ENCODE data around the gene DSP. TPM values are rescaled to one million over a fixed set of nuclear protein-coding genes. Genes with fewer than 3 reads are reported as not detected.

Gene DSP
- total RNA-seq, 1 experiment from 2014 or later = 76.1 TPM

- TF ChIP-seq CBFB (CRISPR knock-in tag; IDR thresholded peaks at IDR 0.05; ENCODE audit: low read depth) (no peak), ARID4B (CRISPR knock-in tag; IDR thresholded peaks at IDR 0.05; ENCODE audit: borderline replicate concordance) (no peak), FOXP4 (CRISPR knock-in tag; IDR thresholded peaks at IDR 0.05) (no peak), ZNF416 (CRISPR knock-in tag; IDR thresholded peaks at IDR 0.05) (no peak), EMX1 (CRISPR knock-in tag; IDR thresholded peaks at IDR 0.05) (no peak), OVOL2 (CRISPR knock-in tag; IDR thresholded peaks at IDR 0.05; ENCODE audit: borderline replicate concordance) (no peak)
Measured at GRCh38 chr6:7528565-7528964, 12.9 kb upstream of the DSP start (continued).

- DNase-seq (ENCODE audit: low spot score) (no peak), ATAC-seq (no peak)
- Mint-ChIP-seq H3K27ac (no peak overlapping the region), H3K27me3 (ENCODE audit: low read depth) (no peaks in the 10 kb centered on the region), H3K9me3 (0 out of 2 replicates have a peak, but pooled peaks cover under 1% of the 10 kb centered on the region), H3K36me3 (no peaks in the 10 kb centered on the region), H3K4me3 (no peak overlapping the region), H3K4me1 (peaks cover 40% of the 10 kb centered on the region)
- no peak for TF ChIP-seq CREM (CRISPR knock-in tag; IDR thresholded peaks at IDR 0.05)
- TF ChIP-seq GTF2I (CRISPR knock-in tag; conservative IDR thresholded peaks at IDR 0.05) = no peak
- TF ChIP-seq ESRRA (CRISPR knock-in tag; IDR thresholded peaks at IDR 0.05; ENCODE audit: borderline replicate concordance) = no peak
- no peak for TF ChIP-seq ELF4 (CRISPR knock-in tag; IDR thresholded peaks at IDR 0.05; ENCODE audit: low read depth)
- TF ChIP-seq PREB (CRISPR knock-in tag; IDR thresholded peaks at IDR 0.05; ENCODE audit: borderline replicate concordance) = no peak
- TF ChIP-seq FOXK1 (CRISPR knock-in tag; IDR thresholded peaks at IDR 0.05) = no peak
- no peak for TF ChIP-seq NR1H2 (CRISPR knock-in tag; IDR thresholded peaks at IDR 0.05)
- no peak for TF ChIP-seq E2F5 (CRISPR knock-in tag; IDR thresholded peaks at IDR 0.05)
- POLR2A ChIA-PET = no interaction called here
- CTCF ChIA-PET = no interaction called here
Measured at GRCh38 chr6:7529141-7529540, 12.3 kb upstream of the DSP start.

GRCh38 chr6:7532232-7532631 is 9.2 kb upstream of the DSP start:
- Mint-ChIP-seq H3K9me3 (peaks cover 6% of the 10 kb centered on the region; the same call in 1 of the 2 replicates), H3K27me3 (ENCODE audit: low read depth) (no peaks in the 10 kb centered on the region; the same call in 1 of the 2 replicates), H3K27ac (peak overlapping the region; percentile 93; the same call in 1 of the 2 replicates), H3K4me1 (peaks cover 25% of the 10 kb centered on the region), H3K4me3 (peak overlapping the region; percentile 55), H3K36me3 (no peaks in the 10 kb centered on the region)
- ATAC-seq (peak; percentile 72), DNase-seq (ENCODE audit: low spot score) (peak; percentile 24)
- ChIA-PET POLR2A (no interaction called here), CTCF (interaction anchor here (0.6 kb wide), 1 partner anchor 49 kb away, joined by 3 read pairs; no protein-coding TSS in a partner anchor)
- TF ChIP-seq NR1H2 (CRISPR knock-in tag; IDR thresholded peaks at IDR 0.05) (no peak), AFF4 (CRISPR knock-in tag; IDR thresholded peaks at IDR 0.05; ENCODE audit: borderline replicate concordance) (no peak), IRF1 (CRISPR knock-in tag; IDR thresholded peaks at IDR 0.05) (no peak), SMAD3 (CRISPR knock-in tag; IDR thresholded peaks at IDR 0.05; ENCODE audit: borderline replicate concordance) (no peak), USF2 (CRISPR knock-in tag; IDR thresholded peaks at IDR 0.05) (no peak), HMGA2 (CRISPR knock-in tag; IDR thresholded peaks at IDR 0.05) (no peak), ZNF671 (CRISPR knock-in tag; IDR thresholded peaks at IDR 0.05) (no peak)
